NCI-H2107 treated with DMSO at 0.1 percent for 48 hours (cell line): Measurements from ENCODE around the gene DYNC2H1.

Experiments
- DNase-seq: peaks from one replicate; lab custom pipeline; 2025; ENCODE audit not compliant: unreplicated experiment; lab: John Stamatoyannopoulos, UW

The DYNC2H1 gene

DNA sequence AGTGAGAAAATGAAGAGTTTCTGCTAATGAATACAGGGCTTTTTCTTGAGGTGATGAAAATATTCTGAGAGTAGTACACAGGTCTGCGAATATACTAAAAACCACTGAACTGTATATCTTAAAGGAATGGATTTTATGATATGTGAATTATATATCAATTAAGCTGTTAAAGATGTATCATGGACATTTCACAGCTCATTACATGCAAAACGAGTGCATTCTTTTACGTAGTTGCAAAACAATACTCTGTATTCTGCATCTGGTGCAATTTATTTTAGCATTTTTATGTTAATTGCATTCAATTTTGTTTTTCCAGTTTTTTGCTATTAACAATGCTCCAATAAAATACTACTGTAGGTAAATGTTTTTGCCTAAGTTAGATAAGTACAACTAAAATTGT lies 411.6 kb downstream of the DYNC2H1 start:
- no peak for DNase-seq

DNA sequence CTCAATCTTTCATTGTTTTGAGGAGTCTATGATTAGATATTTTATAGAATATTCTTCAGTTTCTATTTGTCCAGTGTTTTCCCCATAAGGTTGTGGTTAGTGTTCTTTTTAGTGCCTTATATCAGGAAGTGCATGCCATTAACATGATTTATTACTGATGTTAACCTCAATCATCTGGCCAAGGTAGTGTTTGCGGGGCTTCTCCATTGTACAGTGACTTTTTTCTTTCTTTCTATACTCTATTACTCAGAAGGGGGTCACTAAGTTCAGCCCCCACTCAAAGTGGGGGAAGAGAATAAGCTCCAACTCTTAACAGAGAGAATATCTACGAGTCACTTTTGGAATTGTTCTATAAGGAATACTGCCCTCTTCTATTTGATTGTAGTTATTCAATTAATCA lies 415.8 kb downstream of the DYNC2H1 start:
- DNase-seq = no peak

DNA sequence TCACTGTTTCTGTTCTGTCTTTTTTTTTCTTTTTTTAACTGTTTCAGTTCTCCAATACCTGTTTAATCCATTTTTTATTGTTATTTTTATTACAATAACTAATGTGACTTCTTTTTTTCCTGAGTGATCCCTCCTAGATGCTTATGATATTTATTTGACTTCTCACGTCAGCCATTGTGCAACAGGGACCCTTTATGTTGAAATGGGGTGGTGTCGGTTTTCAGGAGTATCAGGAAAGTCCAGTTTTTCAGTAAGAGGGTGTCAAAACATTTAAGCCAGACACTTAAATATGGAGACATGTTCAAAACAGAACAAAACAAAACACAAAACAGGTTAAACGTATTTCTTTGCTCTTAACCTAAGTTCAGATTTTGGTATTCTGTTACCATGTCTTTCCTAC lies 418.8 kb downstream of the DYNC2H1 start:
- DNase-seq = no peak

DNA sequence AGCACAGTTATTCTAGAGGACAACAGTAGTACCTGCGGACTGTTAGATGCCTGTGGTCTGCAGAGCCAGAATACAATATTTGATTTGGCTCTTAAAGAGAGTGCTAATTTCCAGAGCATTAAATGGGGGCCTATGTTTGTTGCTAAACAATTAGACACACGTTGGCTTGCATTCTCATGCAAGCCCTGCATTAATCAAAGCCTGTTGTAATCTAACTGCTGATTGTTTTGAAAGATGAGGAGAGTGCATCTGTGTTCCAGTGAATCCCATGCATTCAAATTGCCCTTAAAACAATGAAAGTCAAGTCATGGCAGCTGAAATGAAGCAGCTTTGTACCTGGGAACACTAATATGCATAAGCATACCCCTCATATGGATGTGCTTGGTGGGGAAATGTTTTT lies 419.4 kb downstream of the DYNC2H1 start:
- no peak for DNase-seq

DNA sequence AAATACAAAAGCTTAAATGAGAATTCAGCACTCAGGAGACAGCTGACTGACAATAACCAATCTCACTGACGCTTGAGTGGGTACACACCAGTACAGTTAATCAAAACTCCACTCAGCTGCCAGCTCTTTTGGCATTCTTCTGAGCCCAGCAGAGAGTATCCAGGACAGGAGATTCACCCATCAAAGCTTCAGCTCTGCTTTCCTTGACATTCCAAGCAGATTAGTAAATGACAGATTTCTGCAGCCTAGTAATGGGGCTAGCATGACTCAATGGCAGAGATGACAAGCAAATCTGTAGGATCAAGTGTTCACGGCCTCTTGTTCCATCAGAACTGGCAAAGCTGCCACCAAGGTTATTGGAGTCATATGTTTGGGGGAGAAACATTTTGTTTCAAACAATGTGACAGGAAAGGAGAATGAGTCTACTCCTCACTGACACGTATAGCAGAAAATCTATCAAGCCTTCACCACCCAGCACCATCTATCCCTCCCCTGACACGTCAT lies 420.0 kb downstream of the DYNC2H1 start:
- no peak for DNase-seq
